Lower leg skin (tissue), 3 donors: ENCODE data around the gene IQCC.

Experiments
- POLR2A ChIP-seq, 2 donors: fragments of 450-650 bp; IDR thresholded peaks; one replicate each; pipeline ENCODE4 v1.6.1; 2016 to 2017; ENCODE audit warnings: antibody characterized with exemption in 2 of 2, mild to moderate bottlenecking in 1 of 2, moderate library complexity in 1 of 2
- TF ChIP-seq, protein P1 (sequence below), 3 donors: fragments of 450-650 bp; IDR thresholded peaks; one replicate each; pipeline ENCODE4 v1.5.1; 2016; ENCODE audit warnings: antibody characterized with exemption in 3 of 3, mild to moderate bottlenecking in 3 of 3, moderate library complexity in 2 of 3

DNA sequence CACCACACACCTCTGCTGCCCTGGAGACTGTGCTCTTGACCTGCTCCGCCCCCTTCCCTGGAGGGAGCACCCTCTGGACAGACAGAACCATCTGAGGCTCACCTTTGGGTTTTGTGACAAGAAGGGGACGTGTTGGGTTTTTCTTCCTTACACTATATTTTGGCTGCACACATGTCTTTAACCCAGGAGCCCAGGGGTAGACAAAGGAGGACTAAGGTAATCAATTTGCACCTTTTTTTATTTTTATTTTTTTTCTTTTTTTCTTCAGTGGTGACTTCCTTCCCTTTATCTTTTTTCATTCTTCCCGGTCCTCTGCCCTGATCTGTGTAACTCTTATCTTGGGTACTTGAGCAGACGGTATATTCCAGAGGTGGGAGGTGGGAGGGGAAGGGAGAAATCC lies 34.5 kb upstream of the IQCC start:
- TF ChIP-seq, protein P1, sequence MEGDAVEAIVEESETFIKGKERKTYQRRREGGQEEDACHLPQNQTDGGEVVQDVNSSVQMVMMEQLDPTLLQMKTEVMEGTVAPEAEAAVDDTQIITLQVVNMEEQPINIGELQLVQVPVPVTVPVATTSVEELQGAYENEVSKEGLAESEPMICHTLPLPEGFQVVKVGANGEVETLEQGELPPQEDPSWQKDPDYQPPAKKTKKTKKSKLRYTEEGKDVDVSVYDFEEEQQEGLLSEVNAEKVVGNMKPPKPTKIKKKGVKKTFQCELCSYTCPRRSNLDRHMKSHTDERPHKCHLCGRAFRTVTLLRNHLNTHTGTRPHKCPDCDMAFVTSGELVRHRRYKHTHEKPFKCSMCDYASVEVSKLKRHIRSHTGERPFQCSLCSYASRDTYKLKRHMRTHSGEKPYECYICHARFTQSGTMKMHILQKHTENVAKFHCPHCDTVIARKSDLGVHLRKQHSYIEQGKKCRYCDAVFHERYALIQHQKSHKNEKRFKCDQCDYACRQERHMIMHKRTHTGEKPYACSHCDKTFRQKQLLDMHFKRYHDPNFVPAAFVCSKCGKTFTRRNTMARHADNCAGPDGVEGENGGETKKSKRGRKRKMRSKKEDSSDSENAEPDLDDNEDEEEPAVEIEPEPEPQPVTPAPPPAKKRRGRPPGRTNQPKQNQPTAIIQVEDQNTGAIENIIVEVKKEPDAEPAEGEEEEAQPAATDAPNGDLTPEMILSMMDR (IDR thresholded peaks at IDR 0.05), result no peak
- TF ChIP-seq POLR2A (IDR thresholded peaks at IDR 0.05), result no peak
